ENCODE results near the gene C16orf96.

The C16orf96 gene

DNA sequence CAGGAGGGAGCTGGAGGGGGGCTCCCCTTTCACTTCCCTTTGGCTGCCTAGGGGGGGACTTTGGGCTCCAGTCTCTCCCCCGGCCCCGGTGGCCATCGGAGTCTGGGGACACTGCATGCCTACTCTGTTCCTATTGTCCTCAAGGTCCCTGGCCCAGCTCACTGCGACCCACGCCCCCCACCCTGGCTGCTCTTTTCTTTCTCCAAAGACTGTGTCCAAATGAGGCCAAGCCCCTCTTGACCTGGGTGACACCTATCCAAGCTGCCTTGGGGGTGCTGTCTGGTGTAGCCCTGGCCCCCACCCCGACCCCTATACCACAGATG, 45.7 kb downstream of the C16orf96 start:
- DNase-seq, result no peak

DNA sequence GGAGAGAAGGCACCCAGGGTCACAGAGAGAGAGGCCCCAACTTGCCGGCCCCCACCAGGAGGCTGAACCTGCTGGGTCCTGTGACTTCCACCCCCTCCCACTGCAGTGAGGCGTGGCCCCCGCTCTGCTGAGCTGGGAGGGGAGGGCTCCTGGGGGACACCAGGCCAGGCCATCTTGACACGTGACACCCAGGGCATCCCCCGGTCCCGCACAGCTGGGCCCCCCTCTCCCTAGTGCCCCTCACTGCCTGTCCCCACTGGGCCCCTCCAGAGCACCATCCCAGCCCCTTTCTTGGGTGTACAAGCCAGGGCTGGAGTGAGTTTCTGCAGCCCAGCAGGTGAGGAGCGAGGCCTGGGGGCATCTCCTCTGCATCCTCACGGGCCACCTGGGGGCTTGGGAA, 46.2 kb downstream of the C16orf96 start:
- no peak for DNase-seq

- DNase-seq, result no peak
Measured at GRCh38 chr16:4603624-4604170, 47.6 kb downstream of the C16orf96 start.

GRCh38 chr16:4604401-4604800, 48.3 kb downstream of the C16orf96 start:
- DNase-seq, result no peak

- DNase-seq, result no peak
Measured at GRCh38 chr16:4606354-4606753, 50.2 kb downstream of the C16orf96 start.

GRCh38 chr16:4607841-4608703, 51.9 kb downstream of the C16orf96 start:
- no peak for DNase-seq

- DNase-seq, result no peak
Measured at GRCh38 chr16:4608704-4608980, 52.5 kb downstream of the C16orf96 start.

DNA sequence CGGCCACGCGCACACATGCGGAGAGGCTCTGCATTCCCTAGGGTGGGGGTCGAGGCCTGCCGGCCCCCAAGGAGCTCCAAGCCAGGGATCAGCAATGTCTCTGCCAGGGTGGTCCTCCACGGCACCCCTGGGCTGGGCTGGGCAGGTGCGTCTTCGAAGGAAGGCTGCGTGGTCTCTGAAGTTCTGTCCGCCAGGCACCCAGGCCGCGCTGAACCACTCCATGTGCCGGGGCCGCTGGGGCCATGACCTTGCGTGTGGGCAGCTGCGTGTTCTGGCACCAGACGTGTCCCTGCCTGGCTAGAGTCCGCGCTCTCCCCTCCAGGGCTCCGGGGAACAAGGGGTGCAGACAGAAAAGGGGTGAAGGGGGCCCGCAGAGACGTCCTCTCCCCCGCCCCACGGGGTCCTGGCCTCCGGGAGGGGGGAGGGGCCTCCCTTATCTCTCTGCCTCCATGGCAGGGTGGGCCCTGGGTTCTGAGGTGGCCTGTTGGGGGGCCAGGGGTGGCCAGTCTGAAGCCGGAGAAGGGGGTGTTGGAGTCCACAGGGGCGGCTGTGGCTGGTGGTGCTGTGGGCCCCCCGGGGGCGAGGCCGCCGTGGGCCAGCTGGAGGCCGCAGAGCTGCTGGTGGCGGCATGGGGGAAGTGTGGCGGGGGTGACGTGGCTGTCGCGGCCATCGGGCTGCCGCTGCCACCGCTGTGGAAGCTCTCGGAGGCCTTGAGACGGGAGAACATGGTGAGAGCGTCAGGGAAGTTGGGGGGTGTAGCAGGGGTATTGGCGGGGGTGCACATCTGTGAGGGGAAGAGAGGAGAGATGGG, 53.3 kb downstream of the C16orf96 start:
- no peak for DNase-seq

GRCh38 chr16:4610011-4611005, 54.2 kb downstream of the C16orf96 start:
- no peak for DNase-seq

DNA sequence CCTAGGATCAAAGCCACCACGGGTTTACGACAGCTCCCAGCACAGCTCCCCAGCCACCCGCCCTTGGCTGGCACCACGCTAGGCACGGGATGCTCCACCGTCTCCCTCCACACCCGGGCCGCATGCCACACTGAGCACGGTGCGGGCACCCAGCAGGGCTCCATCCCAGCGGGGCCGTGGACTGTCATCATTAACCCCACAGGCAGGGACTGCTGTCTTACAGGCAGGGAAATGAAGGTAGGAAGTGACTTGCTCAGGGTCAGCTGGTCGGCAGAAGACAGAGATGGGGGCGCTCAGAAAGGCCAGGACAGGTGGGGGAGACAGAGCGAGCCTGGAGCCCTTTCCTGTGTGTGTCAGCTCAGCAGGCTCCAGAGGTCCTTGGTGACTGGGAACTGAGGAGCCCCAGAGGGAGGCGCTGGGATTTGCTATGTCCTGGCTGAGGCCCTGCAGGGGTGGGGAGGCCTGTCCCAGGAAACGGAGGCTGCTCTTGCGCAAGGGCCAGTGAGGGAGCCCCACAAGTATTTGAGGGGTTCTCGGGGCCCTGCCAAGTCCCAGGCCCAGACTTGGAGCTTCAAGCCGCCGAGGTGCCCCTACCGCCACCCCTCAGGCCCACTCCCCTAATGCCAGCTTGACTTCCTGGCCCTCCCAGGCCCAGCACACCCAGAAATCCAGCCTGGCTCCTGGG, 55.3 kb downstream of the C16orf96 start:
- DNase-seq, result no peak

DNA sequence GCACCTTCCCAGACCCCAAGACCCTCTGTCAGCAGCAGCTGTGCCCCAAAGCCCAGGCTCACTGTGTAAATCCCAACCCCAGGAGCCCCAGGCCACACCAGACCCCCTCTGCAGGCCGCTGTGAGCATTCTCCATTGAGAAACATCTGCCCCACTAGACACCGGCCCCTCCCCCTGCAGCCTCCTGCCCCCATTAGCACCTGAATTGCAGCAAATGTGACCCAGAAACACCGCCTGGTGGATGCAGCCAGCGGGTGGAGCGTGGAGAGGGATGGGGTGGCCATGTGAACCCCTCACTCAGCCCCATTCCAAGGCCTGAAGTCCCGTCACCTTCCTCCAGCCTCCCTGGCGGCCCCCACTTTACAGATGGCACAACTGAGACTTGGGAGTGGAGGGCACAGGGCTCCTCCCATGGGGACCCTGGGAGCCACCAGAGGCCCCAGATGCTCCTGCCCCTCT, 56.4 kb downstream of the C16orf96 start:
- DNase-seq, result no peak

- no peak for DNase-seq
Measured at GRCh38 chr16:4612977-4613635, 57.0 kb downstream of the C16orf96 start.

- peak; percentile 16 for DNase-seq
Measured at GRCh38 chr16:4613636-4614570, 57.8 kb downstream of the C16orf96 start.

- peak; percentile 68 for DNase-seq
Measured at GRCh38 chr16:4614571-4615383, 58.6 kb downstream of the C16orf96 start, which contains the start of gene UBALD1. Gene UBALD1, minus strand, starts transcription at chr16:4614888. Its CDS starts 91 bp downstream, at chr16:4614797.

DNA sequence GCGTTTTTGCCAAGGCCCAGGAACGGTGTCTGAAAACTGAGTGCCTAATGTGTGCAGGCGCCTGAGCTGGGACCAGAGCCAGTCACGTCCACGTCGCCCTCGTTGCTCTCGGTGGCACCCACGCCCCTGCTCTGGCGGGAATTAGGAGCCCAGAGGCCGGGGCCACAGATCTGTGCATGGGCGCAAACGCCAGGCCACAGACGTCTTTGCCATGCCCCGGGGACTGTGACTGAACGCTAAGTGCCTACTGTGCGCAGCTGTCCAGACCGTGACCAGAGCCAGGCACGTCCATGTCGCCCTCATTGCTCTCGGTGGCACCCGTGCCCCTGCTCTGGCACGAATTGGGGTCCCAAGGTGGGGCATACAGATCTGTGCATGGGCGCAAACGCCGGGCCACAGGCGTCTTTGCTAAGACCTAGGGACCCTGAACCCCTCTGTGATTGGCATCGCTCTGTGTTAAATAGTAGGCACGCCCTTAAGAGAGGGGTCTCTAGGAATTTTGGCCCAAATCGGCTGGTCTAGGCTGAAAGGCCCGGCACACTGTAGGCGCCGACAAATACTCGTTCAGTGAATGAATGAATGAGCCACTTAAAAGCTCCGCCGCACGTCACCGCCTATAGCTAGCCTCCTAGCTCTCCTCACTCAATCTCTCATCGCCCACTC, 59.4 kb downstream of the C16orf96 start:
- DNase-seq, result peak; percentile 11

- DNase-seq, result peak; percentile 97
Measured at GRCh38 chr16:4616047-4616811, 60.1 kb downstream of the C16orf96 start.

DNA sequence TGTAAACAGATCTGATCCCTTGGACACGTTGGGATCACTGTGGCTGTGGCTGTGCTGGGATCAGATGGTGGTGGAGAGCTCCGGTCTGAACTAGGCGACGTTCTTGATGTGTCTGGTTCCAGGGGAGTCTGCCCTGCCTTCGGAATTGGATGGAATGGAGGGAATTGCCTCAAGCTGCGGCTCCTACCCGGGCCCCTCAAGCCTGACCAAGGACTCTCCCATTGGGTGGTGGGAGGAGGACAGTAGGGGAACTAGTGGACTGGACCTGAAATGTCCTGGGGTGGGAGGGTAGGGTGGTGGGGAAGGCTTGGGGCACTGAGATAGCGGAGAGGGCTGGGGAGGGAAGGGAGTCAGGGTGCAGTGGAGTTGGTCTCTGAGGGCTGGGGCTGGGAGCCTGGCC, 61.7 kb downstream of the C16orf96 start:
- DNase-seq, result no peak

All from T-helper 9 cell (primary cell).